OCI-LY1 (cell line): ENCODE data around the gene OMP.

Experiments used
- EZH2 ChIP-seq: fragments of 200-600 bp; sonication (generic), shearing (Covaris generic); IDR thresholded peaks from 2 replicates; pipeline ENCODE4 v1.8.0; 2017; ENCODE audit warnings: borderline replicate concordance, mixed run types, mild to moderate bottlenecking, antibody characterized with exemption, low read length, moderate library complexity, mixed read lengths
- TF ChIP-seq, protein P1 (sequence below): fragments of 200-600 bp; sonication (generic), shearing (Covaris generic); IDR thresholded peaks from 2 replicates; pipeline ENCODE4 v1.5.1; 2017; ENCODE audit warnings: mild to moderate bottlenecking, antibody characterized with exemption, low read length, moderate library complexity, mixed read lengths

GRCh38 chr11:77084581-77085191 lies 18.0 kb upstream of the OMP start:
- TF ChIP-seq, protein P1, sequence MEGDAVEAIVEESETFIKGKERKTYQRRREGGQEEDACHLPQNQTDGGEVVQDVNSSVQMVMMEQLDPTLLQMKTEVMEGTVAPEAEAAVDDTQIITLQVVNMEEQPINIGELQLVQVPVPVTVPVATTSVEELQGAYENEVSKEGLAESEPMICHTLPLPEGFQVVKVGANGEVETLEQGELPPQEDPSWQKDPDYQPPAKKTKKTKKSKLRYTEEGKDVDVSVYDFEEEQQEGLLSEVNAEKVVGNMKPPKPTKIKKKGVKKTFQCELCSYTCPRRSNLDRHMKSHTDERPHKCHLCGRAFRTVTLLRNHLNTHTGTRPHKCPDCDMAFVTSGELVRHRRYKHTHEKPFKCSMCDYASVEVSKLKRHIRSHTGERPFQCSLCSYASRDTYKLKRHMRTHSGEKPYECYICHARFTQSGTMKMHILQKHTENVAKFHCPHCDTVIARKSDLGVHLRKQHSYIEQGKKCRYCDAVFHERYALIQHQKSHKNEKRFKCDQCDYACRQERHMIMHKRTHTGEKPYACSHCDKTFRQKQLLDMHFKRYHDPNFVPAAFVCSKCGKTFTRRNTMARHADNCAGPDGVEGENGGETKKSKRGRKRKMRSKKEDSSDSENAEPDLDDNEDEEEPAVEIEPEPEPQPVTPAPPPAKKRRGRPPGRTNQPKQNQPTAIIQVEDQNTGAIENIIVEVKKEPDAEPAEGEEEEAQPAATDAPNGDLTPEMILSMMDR = no peak
- TF ChIP-seq EZH2 = no peak
